Activated T-helper 1 cell treated with Interleukin-2 at 50 U/mL for 16 hours (primary cell): ENCODE data around the gene GTF2A2.

ENCODE experiments used
- DNase-seq: peaks from one replicate; pipeline ENCODE4 v3.0.0-alpha.2; 2020; ENCODE audit warnings: low read depth

Gene GTF2A2

GRCh38 chr15:59605994-59606393 lies 51.3 kb downstream of the GTF2A2 start:
- no peak for DNase-seq

DNA sequence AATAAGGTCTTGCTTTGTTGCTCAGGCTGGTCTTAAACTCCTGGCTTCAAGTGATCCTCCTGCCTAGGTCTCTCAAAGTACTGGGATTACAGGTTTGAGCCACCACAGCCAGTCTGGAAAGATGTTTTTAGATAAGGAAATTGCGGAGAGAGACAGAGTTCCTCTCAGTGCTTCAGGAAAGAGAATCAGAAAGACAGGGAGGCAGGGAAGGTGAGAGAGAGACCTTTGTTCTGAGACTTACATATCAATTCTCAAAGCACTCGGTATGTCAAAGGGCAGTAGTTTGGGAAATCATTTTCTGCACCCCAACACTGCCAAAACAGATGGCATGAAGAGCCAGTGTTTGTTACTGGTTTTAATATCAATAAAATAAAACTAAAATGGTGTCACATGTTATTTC lies 58.9 kb downstream of the GTF2A2 start:
- DNase-seq, result no peak

GRCh38 chr15:59596640-59597039 lies 60.7 kb downstream of the GTF2A2 start:
- DNase-seq, result no peak

DNA sequence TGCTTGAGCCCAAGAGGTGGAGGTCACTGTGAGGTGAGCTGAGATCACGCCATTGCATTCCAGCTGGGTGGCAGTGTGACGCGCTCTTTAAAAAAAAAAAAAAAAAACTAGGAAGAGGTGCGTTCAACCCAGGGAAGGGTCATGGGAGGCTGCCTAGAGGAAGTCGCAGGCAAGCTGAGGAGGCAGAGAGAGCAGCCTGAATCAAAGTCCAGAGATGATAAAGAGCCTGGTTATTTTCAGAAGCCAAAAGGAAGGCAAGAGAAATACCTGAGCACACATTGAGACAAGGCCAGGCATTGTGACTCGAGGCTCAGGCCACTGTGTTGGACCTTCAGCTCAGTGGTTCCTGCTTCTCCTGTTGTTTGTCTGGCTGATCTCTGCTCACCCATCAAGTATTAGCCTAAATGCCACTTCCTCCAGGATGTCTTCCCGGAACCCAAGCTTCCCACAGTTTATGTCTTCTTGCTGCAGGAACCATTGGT lies 61.8 kb downstream of the GTF2A2 start:
- DNase-seq, result no peak

DNA sequence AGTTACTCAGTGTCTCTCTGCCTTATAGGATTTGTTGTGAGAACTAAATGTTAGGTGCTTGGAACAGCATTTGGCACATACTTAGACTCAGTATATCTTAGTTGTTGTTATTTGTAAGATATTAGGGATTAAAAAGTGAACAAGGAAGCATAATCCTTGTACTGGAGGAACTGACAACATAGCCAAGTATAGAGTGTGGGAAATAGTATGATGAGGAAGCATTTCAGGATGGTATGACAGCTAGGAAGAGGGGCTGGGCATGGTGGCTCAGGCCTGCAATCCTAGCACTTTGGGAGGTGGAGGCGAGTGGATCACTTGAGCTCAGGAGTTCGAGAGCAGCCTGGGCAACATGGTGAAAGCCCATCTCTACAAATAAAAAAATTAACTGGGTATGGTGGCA lies 62.3 kb downstream of the GTF2A2 start:
- no peak for DNase-seq

- DNase-seq, result no peak
Observed at GRCh38 chr15:59594493-59594942, 62.8 kb downstream of the GTF2A2 start.

GRCh38 chr15:59591356-59591755 lies 66.0 kb downstream of the GTF2A2 start:
- no peak for DNase-seq

DNA sequence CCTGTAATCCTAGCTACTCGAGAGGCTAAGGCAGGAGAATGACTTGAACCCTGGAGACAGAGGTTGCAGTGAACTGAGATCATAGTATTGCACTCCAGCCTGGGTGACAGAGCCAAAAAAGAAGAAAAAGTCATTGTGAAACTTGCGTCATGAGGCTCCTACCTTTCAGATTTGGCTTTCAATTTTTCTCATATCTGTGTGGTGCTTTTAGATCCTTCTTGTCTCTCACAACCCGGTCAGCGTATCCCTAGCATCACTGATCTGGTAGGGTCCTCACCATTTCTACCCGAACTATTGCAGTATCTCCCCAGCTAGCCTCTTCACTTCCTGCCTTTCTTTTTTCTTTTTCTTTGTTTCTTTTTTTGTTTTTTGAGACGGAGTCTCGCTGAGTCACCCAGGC lies 67.3 kb downstream of the GTF2A2 start:
- DNase-seq, result no peak
